ENCODE measurements around the gene CEACAM21. TPM values are rescaled to one million over a fixed set of nuclear protein-coding genes. Genes with fewer than 3 reads are reported as not detected.

Gene CEACAM21
- total RNA-seq, 4 donors from 2014 or later, result 0.56 to 34.8 (median 2.6) TPM; not detected in 1

- TF ChIP-seq CTCF (IDR thresholded peaks at IDR 0.05), result no peak
- no peak for TF ChIP-seq POLR2A (IDR thresholded peaks at IDR 0.05)
- Histone ChIP-seq H3K36me3 (no peaks in the 10 kb centered on the region), H3K4me1 (no peaks in the 10 kb centered on the region), H3K9me3 (no peaks in the 10 kb centered on the region), H3K4me3 (replicated peaks in 1 of 3) (no peak overlapping the region), H3K27me3 (no peaks in the 10 kb centered on the region), H3K27ac (no peak overlapping the region)
- intact Hi-C loops (cut with DNase I), result no loop called here
- WGBS, 2 donors, result 20 to 31% methylated on average over 6 of the region's 6 CpGs
- DNase-seq, result peak in 1 of 2 donors; percentile 26
Observed at GRCh38 chr19:41588497-41589209, 12.7 kb downstream of the CEACAM21 start.

DNA sequence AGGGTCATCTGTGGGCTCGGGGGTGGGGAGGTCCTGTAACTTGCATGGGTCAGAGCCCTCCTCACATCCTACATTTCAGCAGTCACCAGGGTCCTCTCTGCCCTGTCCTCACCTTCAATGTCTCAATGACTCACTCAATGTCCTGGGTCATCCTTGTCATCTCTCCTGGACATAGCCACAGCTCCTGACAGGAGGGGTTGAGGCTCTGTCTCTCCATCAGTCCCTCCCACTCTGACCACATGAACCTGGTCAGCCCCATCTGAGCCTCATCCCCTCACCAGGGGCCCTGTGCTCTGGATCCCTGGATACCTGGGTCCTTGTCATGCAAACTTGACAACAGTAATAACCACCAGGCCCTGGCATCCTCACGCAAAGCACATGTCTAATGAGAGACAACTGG, 13.4 kb downstream of the CEACAM21 start:
- Histone ChIP-seq H3K4me1 (no peaks in the 10 kb centered on the region), H3K27me3 (no peaks in the 10 kb centered on the region), H3K9me3 (no peaks in the 10 kb centered on the region)

GRCh38 chr19:41590936-41591335, 15.0 kb downstream of the CEACAM21 start:
- intact Hi-C loops (cut with DNase I), result no loop called here
- no peak overlapping the region for H3K27ac ChIP-seq
- TF ChIP-seq POLR2A (IDR thresholded peaks at IDR 0.05) (no peak), CTCF (IDR thresholded peaks at IDR 0.05) (no peak)
- no peaks in the 10 kb centered on the region for H3K4me1 ChIP-seq
- no peaks in the 10 kb centered on the region for H3K27me3 ChIP-seq
- DNase-seq, result no peak
- H3K4me3 ChIP-seq (replicated peaks in 1 of 3), result no peak overlapping the region
- no peaks in the 10 kb centered on the region for H3K9me3 ChIP-seq
- no peaks in the 10 kb centered on the region for H3K36me3 ChIP-seq

More for the DNA sequence above, 13.4 kb downstream of the CEACAM21 start:
- H3K36me3 ChIP-seq, result no peaks in the 10 kb centered on the region
- H3K4me3 ChIP-seq (replicated peaks in 1 of 3), result no peak overlapping the region
- DNase-seq, result no peak
- WGBS, 2 donors, result 18 to 59% methylated on average over 2 of the region's 2 CpGs
- intact Hi-C loops (cut with DNase I), result no loop called here
- H3K27ac ChIP-seq, result no peak overlapping the region
- TF ChIP-seq CTCF (IDR thresholded peaks at IDR 0.05), result no peak
- no peak for TF ChIP-seq POLR2A (IDR thresholded peaks at IDR 0.05)

DNA sequence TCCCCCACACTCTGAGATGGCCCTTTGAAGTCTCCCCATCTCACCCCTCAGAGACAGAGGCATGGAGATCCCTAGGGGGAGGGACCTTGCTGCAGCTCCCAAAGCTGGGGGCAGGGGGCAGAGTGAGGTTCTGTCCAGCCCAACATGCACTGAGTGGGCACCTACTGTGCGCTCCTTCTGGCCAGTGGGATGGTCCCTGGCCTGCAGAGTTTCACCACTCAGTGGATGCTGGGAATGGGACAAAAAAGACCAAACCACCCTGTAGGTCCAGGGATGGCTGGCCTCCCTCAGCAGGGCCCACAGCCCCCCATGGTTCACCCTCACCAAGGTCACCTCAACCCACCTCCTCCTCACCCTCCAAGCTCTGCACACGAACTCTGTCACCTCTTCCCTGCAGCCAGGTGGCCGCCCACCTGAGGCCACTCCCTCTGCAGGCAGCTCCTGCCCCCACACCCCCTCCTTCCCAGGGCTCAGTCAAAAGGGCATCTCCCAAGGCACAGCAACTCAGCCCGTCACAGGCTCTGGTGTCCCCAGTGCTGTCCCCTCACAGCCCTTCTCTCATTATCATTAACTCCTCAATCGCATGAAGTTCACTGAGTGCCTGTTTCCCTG, 16.1 kb downstream of the CEACAM21 start:
- no peaks in the 10 kb centered on the region for H3K27me3 ChIP-seq
- intact Hi-C loops (cut with DNase I), result no loop called here
- 43 to 50% methylated on average over 5 of the region's 5 CpGs for WGBS, 2 donors
- H3K36me3 ChIP-seq, result no peaks in the 10 kb centered on the region
- no peaks in the 10 kb centered on the region for H3K9me3 ChIP-seq
- no peak for DNase-seq
- TF ChIP-seq POLR2A (IDR thresholded peaks at IDR 0.05) (no peak), CTCF (IDR thresholded peaks at IDR 0.05) (no peak)
- H3K4me1 ChIP-seq, result no peaks in the 10 kb centered on the region
- no peak overlapping the region for H3K27ac ChIP-seq
- no peak overlapping the region for H3K4me3 ChIP-seq (replicated peaks in 1 of 3)

DNA sequence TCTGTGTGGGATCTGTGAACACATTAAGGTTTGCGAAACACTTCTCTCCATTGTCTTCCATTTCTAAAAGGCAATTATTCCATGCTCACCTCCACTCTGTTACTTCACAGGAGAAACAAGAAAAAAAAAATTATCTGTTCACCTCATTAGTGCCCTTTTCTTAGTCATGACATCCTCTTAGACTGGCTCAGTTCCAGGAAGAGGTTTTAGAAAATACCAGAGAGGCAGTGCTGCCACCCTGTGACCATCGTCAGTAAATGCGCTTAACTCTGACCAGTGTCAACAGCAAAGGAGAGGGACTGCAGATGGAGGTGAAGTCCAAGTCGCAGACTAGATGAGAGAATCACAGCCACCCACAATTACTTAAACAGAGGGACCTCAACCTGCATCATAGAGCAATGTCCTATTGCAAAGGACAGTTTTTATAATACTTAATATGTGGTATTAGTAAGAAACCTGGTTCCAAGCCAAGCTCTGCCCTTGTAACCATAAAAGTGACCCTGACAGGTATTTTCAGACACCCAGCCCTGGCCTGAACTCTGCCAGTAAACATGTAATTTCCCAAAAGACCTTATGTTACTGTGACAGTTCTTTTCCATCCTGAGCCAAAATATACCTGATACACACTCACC, 19.4 kb downstream of the CEACAM21 start:
- Histone ChIP-seq H3K4me1 (no peaks in the 10 kb centered on the region), H3K9me3 (no peaks in the 10 kb centered on the region), H3K36me3 (no peaks in the 10 kb centered on the region), H3K27me3 (no peaks in the 10 kb centered on the region), H3K4me3 (replicated peaks in 1 of 3) (no peak overlapping the region), H3K27ac (no peak overlapping the region)
- WGBS, 2 donors, result 26 to 31% methylated on average over 4 of the region's 4 CpGs
- intact Hi-C loops (cut with DNase I), result no loop called here
- peak; percentile 28 to 39 for DNase-seq
- TF ChIP-seq CTCF (IDR thresholded peaks at IDR 0.05) (peak in 4 of 6 experiments; percentile 34 to 56 (median 52)), POLR2A (IDR thresholded peaks at IDR 0.05) (no peak)
